MCF 10A (cell line): ENCODE results near the gene CD9. TPM values are rescaled to one million over a fixed set of nuclear protein-coding genes. Genes with fewer than 3 reads are reported as not detected.

ENCODE experiments used
- BruUV-seq: library from RNA; stranded (reverse); fragments of 400-500 nt; replicated peaks from 2 replicates; lab custom pipeline; 2021; lab: Mats Ljungman, UMichigan
- CTCF ChIA-PET: fragments of 300-600 bp; sonication (Branson Sonifier 250); formaldehyde crosslinking; extraction: SDS; loops from one replicate; lab custom pipeline; 2021; ENCODE audit warnings: antibody characterized with exemption, inconsistent platforms; lab: Yijun Ruan, JAX
- POLR2A ChIA-PET: fragments of 300-600, 350-650 bp; sonication (Branson Sonifier 250); formaldehyde crosslinking; extraction: SDS; loops from one replicate; lab custom pipeline; 2020; ENCODE audit warnings: antibody characterized with exemption, inconsistent platforms; lab: Yijun Ruan, JAX
- DNase-seq: peaks from one replicate; pipeline ENCODE4 v3.0.0-alpha.2; 2018; ENCODE audit not compliant: unreplicated experiment
- H3K27ac Mint-ChIP-seq: one replicate; pipeline ENCODE4 v1.8.0; 2022; ENCODE audit warnings: mild to moderate bottlenecking, low read depth, mixed read lengths; ENCODE audit not compliant: unreplicated experiment
- H3K27me3 Mint-ChIP-seq: one replicate; pipeline ENCODE4 v1.8.0; 2022; ENCODE audit warnings: mixed read lengths; ENCODE audit not compliant: insufficient read depth, unreplicated experiment
- H3K36me3 Mint-ChIP-seq: one replicate; pipeline ENCODE4 v1.8.0; 2022; ENCODE audit warnings: mild to moderate bottlenecking, moderate library complexity, mixed read lengths; ENCODE audit not compliant: insufficient read depth, unreplicated experiment
- H3K4me1 Mint-ChIP-seq: one replicate; pipeline ENCODE4 v1.8.0; 2022; ENCODE audit warnings: mixed read lengths; ENCODE audit not compliant: insufficient read depth, unreplicated experiment
- H3K4me3 Mint-ChIP-seq: one replicate; pipeline ENCODE4 v1.8.0; 2022; ENCODE audit warnings: mild to moderate bottlenecking, moderate library complexity, mixed read lengths; ENCODE audit not compliant: unreplicated experiment
- H3K9me3 Mint-ChIP-seq: one replicate; pipeline ENCODE4 v1.8.0; 2022; ENCODE audit warnings: mixed read lengths; ENCODE audit not compliant: unreplicated experiment
- CTCF ChIP-seq: fragments of 200-600 bp; IDR thresholded peaks from one replicate; pipeline ENCODE4 v1.8.0; 2022; ENCODE audit warnings: antibody characterized with exemption, mild to moderate bottlenecking; ENCODE audit not compliant: unreplicated experiment
- intact Hi-C: fragments of 100-400 bp; cut with micrococcal nuclease; formaldehyde crosslinking; loops from 2 replicates; pipeline ENCODE4 v1.14.1; 2022
- total RNA-seq: library from RNA; stranded (reverse); gene quantifications from 2 replicates; pipeline ENCODE4 v1.2.3, GENCODE V29; 2022

Gene CD9
- total RNA-seq, 1 experiment from 2014 or later, result 31.1 TPM

GRCh38 chr12:6181166-6181565 is 19.0 kb upstream of the CD9 start:
- H3K4me3 Mint-ChIP-seq, result no peak overlapping the region
- no peaks in the 10 kb centered on the region for H3K9me3 Mint-ChIP-seq
- H3K4me1 Mint-ChIP-seq, result peaks cover 19% of the 10 kb centered on the region
- no TSS peak for BruUV-seq
- POLR2A ChIA-PET, result interaction anchor here (1.0 to 3.1 kb wide), 7 partner anchors 14 to 103 kb away, joined by 3 to 40 read pairs (median 7); partner anchors contain the start of gene CD9
- CTCF ChIA-PET, result interaction anchor here (0.6 to 3.6 kb wide), 4 partner anchors 14 to 105 kb away, joined by 3 to 23 read pairs (median 7); no protein-coding TSS in a partner anchor
- no peak for DNase-seq
- no peak for TF ChIP-seq CTCF
- intact Hi-C loops, result loop anchor here (5.0 kb wide), 1 partner anchor 114 kb away; no protein-coding TSS in a partner anchor
- H3K27ac Mint-ChIP-seq, result no peak overlapping the region
- peaks cover 6% of the 10 kb centered on the region for H3K36me3 Mint-ChIP-seq
- no peaks in the 10 kb centered on the region for H3K27me3 Mint-ChIP-seq

- H3K9me3 Mint-ChIP-seq, result no peaks in the 10 kb centered on the region
- no peaks in the 10 kb centered on the region for H3K27me3 Mint-ChIP-seq
- H3K36me3 Mint-ChIP-seq, result peaks cover 6% of the 10 kb centered on the region
- intact Hi-C loops, result loop anchor here (1.0 to 5.0 kb wide), 2 partner anchors 88 to 114 kb away; no protein-coding TSS in a partner anchor
- no peak overlapping the region for H3K27ac Mint-ChIP-seq
- BruUV-seq, result no TSS peak
- H3K4me3 Mint-ChIP-seq, result peak overlapping the region; percentile 36
- POLR2A ChIA-PET, result interaction anchor here (0.8 to 3.1 kb wide), 13 partner anchors 9 to 202 kb away, joined by 3 to 40 read pairs (median 5); partner anchors contain the start of genes CD9 and LTBR
- no peak for DNase-seq
- peaks cover 19% of the 10 kb centered on the region for H3K4me1 Mint-ChIP-seq
- TF ChIP-seq CTCF, result no peak
- CTCF ChIA-PET, result interaction anchor here (0.6 to 3.6 kb wide), 4 partner anchors 14 to 104 kb away, joined by 3 to 23 read pairs (median 7); no protein-coding TSS in a partner anchor
Observed at GRCh38 chr12:6181583-6182278, 18.5 kb upstream of the CD9 start.

- peak; percentile 92 for DNase-seq
- Mint-ChIP-seq H3K36me3 (peaks cover 6% of the 10 kb centered on the region), H3K9me3 (no peaks in the 10 kb centered on the region), H3K27me3 (no peaks in the 10 kb centered on the region), H3K4me1 (peaks cover 19% of the 10 kb centered on the region), H3K4me3 (peak overlapping the region; percentile 36), H3K27ac (no peak overlapping the region)
- intact Hi-C loops, result loop anchor here (1.0 to 5.0 kb wide), 2 partner anchors 89 to 115 kb away; no protein-coding TSS in a partner anchor
- CTCF ChIA-PET, result interaction anchor here (0.6 to 3.6 kb wide), 5 partner anchors 13 to 114 kb away, joined by 3 to 23 read pairs (median 7); no protein-coding TSS in a partner anchor
- BruUV-seq, result no TSS peak
- TF ChIP-seq CTCF, result no peak
- POLR2A ChIA-PET, result interaction anchor here (0.7 to 3.1 kb wide), 17 partner anchors 8 to 202 kb away, joined by 3 to 40 read pairs (median 5); partner anchors contain the start of genes CD9 and LTBR
Observed at GRCh38 chr12:6182279-6182898, 17.8 kb upstream of the CD9 start.
